BE2C (cell line): ENCODE measurements around the gene C12orf54.
"Not testable (repeated sequence)": the region's sequence is repeated elsewhere in the genome, so short reads cannot be mapped to it uniquely, and the experiment has no call there.

Experiments
- DNase-seq: peaks from one replicate; pipeline ENCODE4 v3.0.0-alpha.2; 2020
- H3K27me3 ChIP-seq: fragments of 250-450 bp; sonication (Bioruptor Pico); 2 replicates; pipeline ENCODE4 v1.5.1; 2020; ENCODE audit warnings: mild to moderate bottlenecking
- H3K36me3 ChIP-seq: fragments of 250-450 bp; sonication (Bioruptor Pico); 2 replicates; pipeline ENCODE4 v1.5.1; 2020; ENCODE audit warnings: mild to moderate bottlenecking
- H3K4me1 ChIP-seq: fragments of 250-450 bp; sonication (Bioruptor Pico); 2 replicates; pipeline ENCODE4 v1.5.1; 2020
- H3K4me3 ChIP-seq: 2 replicates; pipeline ENCODE4 v1.5.1; 2011; ENCODE audit warnings: low read depth, low read length
- H3K9me3 ChIP-seq: fragments of 250-450 bp; sonication (Bioruptor Pico); 2 replicates; pipeline ENCODE4 v1.5.1; 2020
- TF ChIP-seq, protein P1 (sequence below): IDR thresholded peaks from 2 replicates; pipeline ENCODE4 v1.5.1; 2012; ENCODE audit warnings: mild to moderate bottlenecking, low read depth, low read length

The C12orf54 gene

DNA sequence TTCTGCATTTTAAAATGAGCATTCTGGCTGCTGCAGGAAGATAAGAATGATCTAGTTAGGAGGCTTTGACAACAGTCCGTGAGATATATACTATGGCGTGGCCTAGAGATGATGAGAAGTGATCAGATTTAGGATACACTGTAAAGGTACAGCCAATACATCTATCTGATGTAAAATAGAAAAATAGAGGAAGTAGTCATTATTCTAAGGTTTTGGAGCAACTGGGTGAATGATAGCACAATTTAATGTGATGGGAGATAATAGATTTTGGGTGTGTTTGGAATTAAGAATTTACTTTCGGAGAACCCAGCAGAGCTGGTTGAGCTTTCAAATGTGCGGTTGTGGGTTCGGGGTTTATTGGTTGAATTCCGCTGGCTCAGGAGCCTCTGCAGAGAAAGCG, 10.0 kb upstream of the C12orf54 start, which contains the start of gene ANP32D:
ANP32D (plus strand) TSS at position 301 of the 400 bp plus-strand sequence. CDS start 106 bp downstream, outside the sequence.
- DNase-seq, result no peak
- Histone ChIP-seq H3K4me1 (no peaks in the 10 kb centered on the region), H3K4me3 (no peak within 1 kb of the TSS), H3K36me3 (no peaks in the 10 kb centered on the region), H3K27me3 (no peaks in the 10 kb centered on the region), H3K9me3 (no peaks in the 10 kb centered on the region)
- TF ChIP-seq, protein P1, sequence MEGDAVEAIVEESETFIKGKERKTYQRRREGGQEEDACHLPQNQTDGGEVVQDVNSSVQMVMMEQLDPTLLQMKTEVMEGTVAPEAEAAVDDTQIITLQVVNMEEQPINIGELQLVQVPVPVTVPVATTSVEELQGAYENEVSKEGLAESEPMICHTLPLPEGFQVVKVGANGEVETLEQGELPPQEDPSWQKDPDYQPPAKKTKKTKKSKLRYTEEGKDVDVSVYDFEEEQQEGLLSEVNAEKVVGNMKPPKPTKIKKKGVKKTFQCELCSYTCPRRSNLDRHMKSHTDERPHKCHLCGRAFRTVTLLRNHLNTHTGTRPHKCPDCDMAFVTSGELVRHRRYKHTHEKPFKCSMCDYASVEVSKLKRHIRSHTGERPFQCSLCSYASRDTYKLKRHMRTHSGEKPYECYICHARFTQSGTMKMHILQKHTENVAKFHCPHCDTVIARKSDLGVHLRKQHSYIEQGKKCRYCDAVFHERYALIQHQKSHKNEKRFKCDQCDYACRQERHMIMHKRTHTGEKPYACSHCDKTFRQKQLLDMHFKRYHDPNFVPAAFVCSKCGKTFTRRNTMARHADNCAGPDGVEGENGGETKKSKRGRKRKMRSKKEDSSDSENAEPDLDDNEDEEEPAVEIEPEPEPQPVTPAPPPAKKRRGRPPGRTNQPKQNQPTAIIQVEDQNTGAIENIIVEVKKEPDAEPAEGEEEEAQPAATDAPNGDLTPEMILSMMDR, result no peak

- Histone ChIP-seq H3K27me3 (no peaks in the 10 kb centered on the region), H3K36me3 (no peaks in the 10 kb centered on the region), H3K9me3 (no peaks in the 10 kb centered on the region), H3K4me3 (no peak overlapping the region), H3K4me1 (no peaks in the 10 kb centered on the region)
- TF ChIP-seq, protein P1, result no peak
- DNase-seq, result no peak
These were observed 9.2 kb upstream of the C12orf54 start for GRCh38 chr12:48473061-48473460.

GRCh38 chr12:48474497-48474896, 7.8 kb upstream of the C12orf54 start:
- H3K9me3 ChIP-seq, DNase-seq, H3K4me1 ChIP-seq, H3K4me3 ChIP-seq, H3K27me3 ChIP-seq, H3K36me3 ChIP-seq: not testable (repeated sequence)

DNA sequence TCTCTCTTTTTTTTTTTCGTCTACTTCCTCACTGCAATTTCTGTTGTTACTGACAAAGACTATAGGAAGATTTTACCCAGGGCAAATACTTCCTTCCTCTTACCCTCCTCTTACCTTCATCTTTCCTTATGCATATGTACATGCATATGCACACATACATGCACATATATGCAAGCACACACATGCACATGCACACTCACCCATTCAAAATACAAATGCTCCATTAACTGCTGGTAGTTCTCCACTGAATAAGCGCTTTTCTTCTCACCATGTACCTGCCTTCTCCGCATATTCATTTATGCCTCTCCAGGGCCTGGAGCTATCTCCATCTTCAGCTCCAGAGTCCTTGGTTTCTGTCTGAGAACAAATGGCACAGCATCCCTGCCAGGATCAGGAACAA, 632 bp downstream of the C12orf54 start:
- TF ChIP-seq, protein P1, result no peak
- Histone ChIP-seq H3K4me3 (no peak overlapping the region), H3K9me3 (no peaks in the 10 kb centered on the region), H3K36me3 (no peaks in the 10 kb centered on the region), H3K27me3 (no peaks in the 10 kb centered on the region), H3K4me1 (no peaks in the 10 kb centered on the region)
- DNase-seq, result no peak

DNA sequence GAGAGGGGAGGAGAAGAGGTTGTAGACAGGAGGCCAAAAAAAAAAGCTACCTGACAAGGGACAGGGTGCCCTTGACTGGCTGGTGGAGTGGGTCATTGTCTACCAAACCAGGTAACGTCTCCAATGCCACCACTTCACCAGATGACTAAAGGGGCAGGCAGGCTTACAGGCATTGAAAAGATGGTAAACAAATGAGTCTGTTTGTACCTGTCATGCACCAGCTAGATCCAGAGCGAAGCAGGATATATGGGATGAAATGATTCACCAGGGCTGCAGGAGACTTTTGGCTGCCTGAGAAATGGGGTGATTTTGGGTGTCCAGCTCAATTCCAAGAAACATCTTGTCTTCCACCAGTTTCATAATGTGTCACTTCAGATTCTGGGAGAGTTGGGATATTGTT, 4.0 kb downstream of the C12orf54 start:
- TF ChIP-seq, protein P1, result no peak
- H3K9me3 ChIP-seq, result no peaks in the 10 kb centered on the region
- no peaks in the 10 kb centered on the region for H3K36me3 ChIP-seq
- no peak overlapping the region for H3K4me3 ChIP-seq
- H3K4me1 ChIP-seq, result no peaks in the 10 kb centered on the region
- no peak for DNase-seq
- no peaks in the 10 kb centered on the region; the same call in 1 of the 2 replicates for H3K27me3 ChIP-seq

DNA sequence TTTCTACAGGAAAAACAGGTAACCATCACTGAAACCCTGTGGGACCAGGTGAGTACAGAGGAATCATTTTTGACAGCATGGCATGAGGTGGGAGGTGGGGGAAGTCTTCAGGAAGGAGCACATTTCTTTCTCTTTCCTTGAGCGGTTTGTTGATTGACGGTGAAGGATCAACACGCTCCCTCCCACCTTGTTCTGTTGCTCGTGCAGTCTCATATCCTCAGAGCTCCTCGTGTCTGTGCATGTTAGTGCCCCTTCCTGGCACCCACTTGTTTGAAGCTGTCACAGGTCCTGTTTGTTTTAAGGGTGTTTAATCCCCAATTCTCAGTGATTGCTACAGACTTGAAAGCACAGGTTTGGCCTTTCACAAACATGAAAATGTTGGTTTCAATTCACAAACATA, 4.4 kb downstream of the C12orf54 start:
- H3K27me3 ChIP-seq, result no peaks in the 10 kb centered on the region; the same call in 1 of the 2 replicates
- DNase-seq, result no peak
- TF ChIP-seq, protein P1, result no peak
- H3K9me3 ChIP-seq, result no peaks in the 10 kb centered on the region
- H3K36me3 ChIP-seq, result no peaks in the 10 kb centered on the region
- H3K4me1 ChIP-seq, result no peaks in the 10 kb centered on the region
- no peak overlapping the region for H3K4me3 ChIP-seq

- Histone ChIP-seq H3K4me1 (no peaks in the 10 kb centered on the region), H3K36me3 (no peaks in the 10 kb centered on the region), H3K9me3 (no peaks in the 10 kb centered on the region), H3K4me3 (no peak overlapping the region), H3K27me3 (no peaks in the 10 kb centered on the region; the same call in 1 of the 2 replicates)
- TF ChIP-seq, protein P1, result no peak
- no peak for DNase-seq
These were observed 6.7 kb downstream of the C12orf54 start for GRCh38 chr12:48489012-48489411.

GRCh38 chr12:48489456-48489855, 7.2 kb downstream of the C12orf54 start:
- DNase-seq, H3K27me3 ChIP-seq, H3K9me3 ChIP-seq, H3K4me3 ChIP-seq, H3K4me1 ChIP-seq, H3K36me3 ChIP-seq: not testable (repeated sequence)

GRCh38 chr12:48500281-48500680, 18.0 kb downstream of the C12orf54 start:
- DNase-seq, H3K4me3 ChIP-seq, H3K9me3 ChIP-seq, H3K27me3 ChIP-seq, H3K4me1 ChIP-seq, H3K36me3 ChIP-seq: not testable (repeated sequence)

GRCh38 chr12:48506836-48507235, 24.5 kb downstream of the C12orf54 start:
- not testable (repeated sequence) for H3K9me3 ChIP-seq, H3K36me3 ChIP-seq, DNase-seq, H3K4me1 ChIP-seq, H3K4me3 ChIP-seq
- H3K27me3 ChIP-seq, result peaks cover 14% of the 10 kb centered on the region
